ENCODE data around the gene UBL3.

GRCh38 chr13:29802621-29803020, 47.8 kb downstream of the UBL3 start:
- TF ChIP-seq CTCF (IDR thresholded peaks at IDR 0.05) (no peak), POLR2A (IDR thresholded peaks at IDR 0.05) (no peak)

Data from ovary (tissue), 3 donors.